SK-N-SH (cell line): ENCODE data around the gene MYOG. TPM values are rescaled to one million over a fixed set of nuclear protein-coding genes. Genes with fewer than 3 reads are reported as not detected.

Experiments
- CTCF ChIA-PET: fragments of 300-600, 350-600 bp; formaldehyde crosslinking; extraction: SDS; loops from one replicate; lab custom pipeline; 2021; lab: Yijun Ruan, JAX
- POLR2A ChIA-PET: fragments of 350-600 bp; sonication (Branson Sonifier 250); formaldehyde crosslinking; extraction: SDS; loops from one replicate; lab custom pipeline; 2020; ENCODE audit warnings: antibody characterized with exemption, inconsistent platforms; lab: Yijun Ruan, JAX
- DNase-seq: peaks from one replicate; pipeline ENCODE4 v3.0.0; 2012
- H2AFZ ChIP-seq: fragments of 200-600 bp; sonication (generic); 2 replicates; pipeline ENCODE4 v1.8.1; 2016; ENCODE audit warnings: antibody characterized with exemption, mild to moderate bottlenecking, low read depth
- H3F3A ChIP-seq: fragments of 200-600 bp; sonication (generic); replicated peaks from 2 replicates; pipeline ENCODE3; 2016; ENCODE audit warnings: antibody characterized with exemption, mild to moderate bottlenecking; ENCODE audit not compliant: insufficient read depth
- H3K27ac ChIP-seq, 2 experiments: fragments of 200-500 bp in 1 of 2; fragments of 200-600 bp in 1 of 2; sonication (Bioruptor generic) in 1 of 2; sonication (generic), shearing (Covaris generic) in 1 of 2; 2 replicates each; pipeline versions ENCODE4 v1.5.1 to v1.6.1; 2014 to 2016; ENCODE audit warnings: low read depth in 2 of 2, inconsistent platforms in 1 of 2, low read length in 1 of 2, mild to moderate bottlenecking in 1 of 2, mixed read lengths in 1 of 2
- H3K27me3 ChIP-seq: fragments of 200-600 bp; sonication (generic), shearing (Covaris generic); 2 replicates; pipeline ENCODE4 v1.6.1; 2016; ENCODE audit warnings: mixed run types; ENCODE audit not compliant: insufficient read depth
- H3K36me3 ChIP-seq, 2 experiments: fragments of 200-500 bp in 1 of 2; fragments of 200-600 bp in 1 of 2; sonication (Bioruptor generic) in 1 of 2; sonication (generic) in 1 of 2; replicated peaks in 1 of 2; 2 replicates each; pipeline versions ENCODE3 to v1.5.1; 2014 to 2016; ENCODE audit warnings: low read length in 1 of 2, mild to moderate bottlenecking in 1 of 2; ENCODE audit not compliant: insufficient read depth in 2 of 2, control insufficient read depth in 1 of 2
- H3K4me1 ChIP-seq, 2 experiments: fragments of 200-500 bp in 1 of 2; fragments of 200-600 bp in 1 of 2; sonication (Bioruptor generic) in 1 of 2; sonication (generic), shearing (Covaris generic) in 1 of 2; 2 replicates each; pipeline versions ENCODE4 v1.5.1 to v1.6.1; 2014 to 2016; ENCODE audit warnings: low read depth in 1 of 2, low read length in 1 of 2, mixed run types in 1 of 2; ENCODE audit not compliant: insufficient read depth in 2 of 2, control insufficient read depth in 1 of 2
- H3K4me2 ChIP-seq: fragments of 200-600 bp; sonication (generic), shearing (Covaris generic); 2 replicates; pipeline ENCODE4 v1.6.1; 2017; ENCODE audit warnings: mixed run types
- H3K4me3 ChIP-seq, 2 experiments: fragments of 200-500 bp in 1 of 2; fragments of 200-600 bp in 1 of 2; sonication (Bioruptor generic) in 1 of 2; sonication (generic), shearing (Covaris generic) in 1 of 2; 2 replicates each; pipeline versions ENCODE4 v1.5.1 to v1.8.1; 2014 to 2016; ENCODE audit warnings: low read depth in 2 of 2, inconsistent platforms in 1 of 2, low read length in 1 of 2, mild to moderate bottlenecking in 1 of 2, mixed read lengths in 1 of 2, moderate library complexity in 1 of 2
- H3K79me2 ChIP-seq: fragments of 200-600 bp; sonication (generic); 2 replicates; pipeline ENCODE4 v1.8.1; 2017; ENCODE audit warnings: mild to moderate bottlenecking; ENCODE audit not compliant: insufficient read depth
- H3K9ac ChIP-seq: fragments of 200-600 bp; sonication (generic); 2 replicates; pipeline ENCODE4 v1.6.1; 2017; ENCODE audit warnings: mixed run types
- H3K9me2 ChIP-seq: fragments of 200-600 bp; sonication (generic); 2 replicates; pipeline ENCODE4 v1.6.1; 2017; ENCODE audit warnings: mixed run types
- H3K9me3 ChIP-seq: fragments of 200-600 bp; sonication (generic); 2 replicates; pipeline ENCODE4 v1.6.1; 2017; ENCODE audit warnings: mixed run types, mild to moderate bottlenecking, moderate library complexity
- H4K20me1 ChIP-seq: fragments of 200-600 bp; sonication (generic); 2 replicates; pipeline ENCODE4 v1.6.1; 2017; ENCODE audit warnings: mild to moderate bottlenecking, mixed run types; ENCODE audit not compliant: insufficient read depth
- EP300 ChIP-seq, 2 experiments: IDR thresholded peaks; 2 replicates each; pipeline versions ENCODE4 v1.4.0 to v1.6.1; 2012; ENCODE audit warnings: borderline replicate concordance in 1 of 2, low read depth in 1 of 2, low read length in 1 of 2
- EZH2phosphoT487 ChIP-seq: fragments of 200-600 bp; sonication (generic); IDR thresholded peaks from 2 replicates; pipeline ENCODE4 v1.6.1; 2017; ENCODE audit warnings: low read depth, mixed run types, mild to moderate bottlenecking, antibody characterized with exemption, moderate library complexity, borderline replicate concordance
- GATA2 ChIP-seq: sonication (generic); formaldehyde crosslinking; IDR thresholded peaks from 2 replicates; pipeline ENCODE4 v1.5.0; 2020; ENCODE audit warnings: mild to moderate bottlenecking, missing genetic modification reagents
- MAX ChIP-seq: IDR thresholded peaks from 2 replicates; pipeline ENCODE4 v1.4.0; 2012; ENCODE audit warnings: low read depth
- MEF2A ChIP-seq: IDR thresholded peaks from 2 replicates; pipeline ENCODE4 v1.4.0; 2012; ENCODE audit warnings: low read depth, borderline replicate concordance
- NFIC ChIP-seq: IDR thresholded peaks from 2 replicates; pipeline ENCODE4 v1.4.0; 2012; ENCODE audit warnings: borderline replicate concordance
- NRF1 ChIP-seq: IDR thresholded peaks from 2 replicates; pipeline ENCODE4 v1.6.1; 2012; ENCODE audit warnings: low read depth, mild to moderate bottlenecking, low read length
- POLR2AphosphoS5 ChIP-seq: IDR thresholded peaks from 2 replicates; pipeline ENCODE4 v1.6.1; 2012; ENCODE audit warnings: low read depth, low read length
- REST ChIP-seq: IDR thresholded peaks from 2 replicates; pipeline ENCODE4 v1.6.1; 2012; ENCODE audit warnings: mild to moderate bottlenecking, low read depth, low read length, moderate library complexity
- RXRA ChIP-seq: IDR thresholded peaks from 2 replicates; pipeline ENCODE4 v1.4.0; 2012; ENCODE audit warnings: low read depth, mild to moderate bottlenecking, borderline replicate concordance
- SIN3A ChIP-seq: IDR thresholded peaks from 2 replicates; pipeline ENCODE4 v1.6.1; 2012; ENCODE audit warnings: low read depth, mild to moderate bottlenecking, low read length, moderate library complexity, borderline replicate concordance
- TAF1 ChIP-seq: IDR thresholded peaks from 2 replicates; pipeline ENCODE4 v1.6.1; 2012; ENCODE audit warnings: low read depth, mild to moderate bottlenecking, low read length, moderate library complexity, borderline replicate concordance
- YY1 ChIP-seq: IDR thresholded peaks from 2 replicates; pipeline ENCODE4 v1.4.0; 2012; ENCODE audit warnings: low read depth, mild to moderate bottlenecking
- WGBS: methylation state at CpG from one replicate; pipeline ENCODE4 v1.1.6; 2017; ENCODE audit warnings: low lambda C conversion rate; 5-methylcytosine and 5-hydroxymethylcytosine counted together
- polyA plus RNA-seq, 3 experiments: library from polyadenylated mRNA; depleted of rRNA; stranded (reverse); fragments of >200 nt; gene quantifications; 2 replicates each; pipeline ENCODE4 v1.2.3, GENCODE V29; 2012
- TF ChIP-seq, protein P1 (sequence below): IDR thresholded peaks from 2 replicates; pipeline ENCODE4; 2012
- TF ChIP-seq, protein P2 (sequence below): fragments of 150-350 bp; IDR thresholded peaks from 2 replicates; pipeline ENCODE4 v1.6.1; 2016; ENCODE audit warnings: mild to moderate bottlenecking, low read depth, low read length
- TF ChIP-seq, protein P3 (sequence below): IDR thresholded peaks from 2 replicates; pipeline ENCODE4 v1.4.0; 2012; ENCODE audit warnings: low read depth, borderline replicate concordance

MYOG gene
- polyA plus RNA-seq, 1 of the 3 experiments (the other 2 are of a cell fraction) = not detected

- Histone ChIP-seq H3K4me3 (no peak overlapping the region), H3K36me3 (no peaks in the 10 kb centered on the region), H3K27ac (peak overlapping the region in 1 of 2 experiments; percentile 82; a peak in 2 of 4 replicates), H3K27me3 (no peaks in the 10 kb centered on the region), H3K4me2 (0 out of 2 replicates have a peak overlapping the region, but pooled peaks have one; percentile 0), H3K9ac (no peak overlapping the region), H4K20me1 (no peaks in the 10 kb centered on the region), H2AFZ (no peak overlapping the region), H3K4me1 (peaks cover 10 to 57% of the 10 kb centered on the region in 2 experiments; a peak in 2 of 4 replicates), H3K9me2 (no peaks in the 10 kb centered on the region), H3F3A (peaks cover 5% of the 10 kb centered on the region), H3K9me3 (no peaks in the 10 kb centered on the region), H3K79me2 (no peaks in the 10 kb centered on the region)
- ChIA-PET POLR2A (no interaction called here), CTCF (interaction anchor here (0.7 to 26.1 kb wide), 10 partner anchors 11 to 358 kb away, joined by 3 to 602 read pairs (median 14); no protein-coding TSS in a partner anchor)
- peak; percentile 66 for DNase-seq
- TF ChIP-seq POLR2AphosphoS5 = no peak
- no peak for TF ChIP-seq GATA2 (CRISPR knock-in tag)
- no peak for TF ChIP-seq SIN3A
- no peak for TF ChIP-seq EP300 (IDR thresholded peaks at IDR 0.05; ENCODE audit: borderline replicate concordance in 1 of 2, low read depth in 1 of 2, low read length in 1 of 2)
- no peak for TF ChIP-seq YY1
- no peak for TF ChIP-seq RXRA
- TF ChIP-seq, protein P1, sequence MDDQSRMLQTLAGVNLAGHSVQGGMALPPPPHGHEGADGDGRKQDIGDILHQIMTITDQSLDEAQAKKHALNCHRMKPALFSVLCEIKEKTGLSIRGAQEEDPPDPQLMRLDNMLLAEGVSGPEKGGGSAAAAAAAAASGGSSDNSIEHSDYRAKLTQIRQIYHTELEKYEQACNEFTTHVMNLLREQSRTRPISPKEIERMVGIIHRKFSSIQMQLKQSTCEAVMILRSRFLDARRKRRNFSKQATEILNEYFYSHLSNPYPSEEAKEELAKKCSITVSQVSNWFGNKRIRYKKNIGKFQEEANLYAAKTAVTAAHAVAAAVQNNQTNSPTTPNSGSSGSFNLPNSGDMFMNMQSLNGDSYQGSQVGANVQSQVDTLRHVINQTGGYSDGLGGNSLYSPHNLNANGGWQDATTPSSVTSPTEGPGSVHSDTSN = no peak
- TF ChIP-seq, protein P2, sequence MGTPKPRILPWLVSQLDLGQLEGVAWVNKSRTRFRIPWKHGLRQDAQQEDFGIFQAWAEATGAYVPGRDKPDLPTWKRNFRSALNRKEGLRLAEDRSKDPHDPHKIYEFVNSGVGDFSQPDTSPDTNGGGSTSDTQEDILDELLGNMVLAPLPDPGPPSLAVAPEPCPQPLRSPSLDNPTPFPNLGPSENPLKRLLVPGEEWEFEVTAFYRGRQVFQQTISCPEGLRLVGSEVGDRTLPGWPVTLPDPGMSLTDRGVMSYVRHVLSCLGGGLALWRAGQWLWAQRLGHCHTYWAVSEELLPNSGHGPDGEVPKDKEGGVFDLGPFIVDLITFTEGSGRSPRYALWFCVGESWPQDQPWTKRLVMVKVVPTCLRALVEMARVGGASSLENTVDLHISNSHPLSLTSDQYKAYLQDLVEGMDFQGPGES = no peak
- TF ChIP-seq MEF2A = no peak
- TF ChIP-seq MAX = no peak
- no peak for TF ChIP-seq REST
- TF ChIP-seq, protein P3, sequence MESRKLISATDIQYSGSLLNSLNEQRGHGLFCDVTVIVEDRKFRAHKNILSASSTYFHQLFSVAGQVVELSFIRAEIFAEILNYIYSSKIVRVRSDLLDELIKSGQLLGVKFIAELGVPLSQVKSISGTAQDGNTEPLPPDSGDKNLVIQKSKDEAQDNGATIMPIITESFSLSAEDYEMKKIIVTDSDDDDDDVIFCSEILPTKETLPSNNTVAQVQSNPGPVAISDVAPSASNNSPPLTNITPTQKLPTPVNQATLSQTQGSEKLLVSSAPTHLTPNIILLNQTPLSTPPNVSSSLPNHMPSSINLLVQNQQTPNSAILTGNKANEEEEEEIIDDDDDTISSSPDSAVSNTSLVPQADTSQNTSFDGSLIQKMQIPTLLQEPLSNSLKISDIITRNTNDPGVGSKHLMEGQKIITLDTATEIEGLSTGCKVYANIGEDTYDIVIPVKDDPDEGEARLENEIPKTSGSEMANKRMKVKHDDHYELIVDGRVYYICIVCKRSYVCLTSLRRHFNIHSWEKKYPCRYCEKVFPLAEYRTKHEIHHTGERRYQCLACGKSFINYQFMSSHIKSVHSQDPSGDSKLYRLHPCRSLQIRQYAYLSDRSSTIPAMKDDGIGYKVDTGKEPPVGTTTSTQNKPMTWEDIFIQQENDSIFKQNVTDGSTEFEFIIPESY = no peak
- TF ChIP-seq NFIC = no peak
- TF ChIP-seq TAF1 = no peak
- TF ChIP-seq EZH2phosphoT487 = no peak
- no peak for TF ChIP-seq NRF1
- WGBS = 72% methylated on average over 2 of the region's 3 CpGs
Observed at GRCh38 chr1:203130358-203130985, 44.7 kb upstream of the MYOG start.
